GM18508 (cell line): ENCODE results near the gene LILRA1.
"Not testable (repeated sequence)": the region's sequence is repeated elsewhere in the genome, so short reads cannot be mapped to it uniquely, and the experiment has no call there.

ENCODE experiments used
- ATAC-seq: cut with Tn5 transposase; IDR thresholded peaks from one replicate; pipeline ENCODE4 v1.9.1; 2021; ENCODE audit warnings: moderate number of reproducible peaks; ENCODE audit not compliant: insufficient read depth, unreplicated experiment

Gene LILRA1

DNA sequence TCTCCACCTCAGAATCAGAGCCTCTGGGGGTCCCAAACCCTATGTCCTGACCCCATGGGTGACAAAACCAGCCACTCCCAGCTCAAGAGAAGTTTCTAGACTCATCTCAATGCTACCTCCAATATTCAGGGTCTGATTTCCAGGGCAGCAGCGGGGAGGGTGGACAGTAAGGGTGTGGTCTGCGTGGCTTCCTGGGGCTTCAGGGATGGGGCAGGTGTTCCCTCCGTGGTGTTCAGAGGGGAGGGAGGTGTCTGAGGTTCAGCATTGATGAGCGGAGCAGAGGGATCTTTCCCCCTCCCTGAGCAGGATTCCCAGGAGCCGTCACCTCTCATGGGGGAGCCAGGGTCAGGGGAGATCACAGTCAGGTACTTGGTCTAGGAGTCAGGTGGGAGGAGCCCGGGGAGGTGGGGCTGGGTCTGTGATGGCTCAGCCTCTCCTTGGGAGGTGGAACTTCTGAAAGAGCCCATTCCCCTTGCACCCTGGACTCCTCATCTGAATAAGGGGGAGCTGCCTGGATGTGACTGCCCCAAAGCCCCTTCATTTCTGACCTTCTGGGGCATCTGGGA lies 16.9 kb upstream of the LILRA1 start:
- ATAC-seq: no peak

DNA sequence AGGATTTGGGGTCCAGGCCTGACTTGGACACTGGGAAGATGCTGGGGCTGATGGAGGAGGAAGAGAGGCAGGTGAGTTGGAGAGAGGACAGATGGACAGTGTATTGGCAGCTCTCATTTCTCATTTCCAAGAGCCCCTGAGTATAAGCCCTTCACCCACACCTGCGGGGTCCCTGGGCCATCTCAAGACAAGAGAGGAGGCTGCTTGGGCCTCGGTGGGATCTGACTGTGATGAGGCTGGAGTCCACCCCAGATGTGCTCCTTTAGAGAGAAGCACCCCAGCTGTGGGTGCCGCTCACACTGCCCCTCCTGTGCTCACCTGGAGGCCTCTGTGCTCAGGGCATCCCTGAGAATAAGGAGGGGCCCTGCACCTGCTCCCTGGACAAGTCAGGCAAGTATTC lies 16.1 kb upstream of the LILRA1 start:
- ATAC-seq: no peak

DNA sequence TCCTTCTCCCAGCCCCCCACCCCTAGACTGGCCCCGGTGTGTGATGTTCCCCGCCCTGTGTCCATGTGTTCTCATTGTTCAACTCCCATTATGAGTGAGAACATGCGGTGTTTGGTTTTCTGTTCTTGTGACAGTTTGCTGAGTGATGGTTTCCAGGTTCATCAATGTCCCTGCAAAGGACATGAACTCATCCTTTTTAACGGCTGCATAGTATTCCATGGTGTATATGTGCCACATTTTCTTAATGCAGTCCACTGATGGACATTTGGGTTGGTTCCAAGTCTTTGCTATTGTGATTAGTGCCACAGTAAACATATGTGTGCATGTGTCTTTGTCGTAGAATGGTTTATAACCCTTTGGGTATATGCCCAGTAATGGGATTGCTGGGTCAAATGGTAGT lies 15.2 kb upstream of the LILRA1 start:
- ATAC-seq: not testable (repeated sequence)

DNA sequence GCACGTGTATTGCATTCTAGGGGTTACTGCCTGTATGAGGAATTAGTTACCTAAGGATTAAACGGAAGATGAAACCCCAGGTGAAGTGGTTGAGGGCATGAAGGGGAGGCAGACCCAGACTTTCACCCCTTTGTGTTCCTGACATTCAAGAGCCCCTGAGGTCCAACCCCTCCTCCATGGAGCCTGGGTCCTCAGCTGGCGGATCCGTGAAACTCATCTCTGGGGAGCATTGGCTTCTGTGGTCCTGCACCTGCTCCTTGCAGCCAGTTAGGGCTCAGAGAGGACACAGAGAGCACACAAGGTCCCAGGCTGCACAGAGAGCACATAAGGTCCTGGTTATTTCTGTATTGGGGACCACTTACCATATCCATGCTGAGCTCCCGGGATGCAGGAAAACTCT lies 7.0 kb upstream of the LILRA1 start:
- no peak for ATAC-seq

GRCh38 chr19:54587026-54587425 lies 6.4 kb upstream of the LILRA1 start:
- no peak for ATAC-seq

- ATAC-seq: not testable (repeated sequence)
Measured at GRCh38 chr19:54593931-54594626, 647 bp downstream of the LILRA1 start.

- no peak for ATAC-seq
Measured at GRCh38 chr19:54594737-54595136, 1.3 kb downstream of the LILRA1 start.

- not testable (repeated sequence) for ATAC-seq
Measured at GRCh38 chr19:54595680-54596436, 2.4 kb downstream of the LILRA1 start.

- ATAC-seq: no peak
Measured at GRCh38 chr19:54600212-54600611, 6.8 kb downstream of the LILRA1 start.

DNA sequence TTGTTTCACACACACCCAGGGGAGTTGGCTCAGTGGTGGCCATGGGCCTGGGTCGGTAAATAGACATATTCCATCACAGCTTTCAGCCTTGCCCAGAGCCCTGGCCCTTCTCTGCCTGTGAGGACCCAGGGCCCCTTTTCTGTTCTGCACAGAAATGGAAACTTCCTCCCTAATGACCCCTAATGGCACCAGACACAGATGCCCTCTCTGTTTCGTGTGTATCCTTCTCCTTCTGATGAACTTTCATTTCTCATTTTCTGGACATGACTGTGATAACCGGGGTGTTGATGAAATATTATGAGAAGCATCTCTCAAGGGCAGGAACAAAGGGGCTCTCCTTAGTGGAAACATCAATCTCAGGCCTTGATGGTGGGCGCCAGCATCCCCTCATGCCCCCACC lies 12.8 kb downstream of the LILRA1 start:
- no peak for ATAC-seq

- ATAC-seq: no peak
Measured at GRCh38 chr19:54606891-54607784, 13.7 kb downstream of the LILRA1 start.

DNA sequence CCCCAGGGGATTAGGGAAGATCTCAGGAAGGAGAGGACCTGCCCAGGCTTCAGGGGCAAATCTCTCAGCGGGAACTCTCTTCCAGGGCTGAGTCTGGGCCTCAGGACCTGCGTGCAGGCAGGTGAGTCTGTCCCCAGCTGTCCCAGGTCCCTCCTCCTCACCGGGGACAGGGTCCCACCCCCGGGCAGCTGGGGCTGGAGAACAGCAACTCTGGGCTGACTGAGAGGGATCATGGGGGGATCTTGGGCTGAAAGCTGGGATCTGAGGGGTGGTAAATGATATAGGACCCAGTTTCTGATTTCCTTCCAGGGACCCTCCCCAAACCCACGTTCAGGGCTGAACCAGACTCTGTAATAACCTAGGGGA lies 14.3 kb downstream of the LILRA1 start:
- no peak for ATAC-seq

DNA sequence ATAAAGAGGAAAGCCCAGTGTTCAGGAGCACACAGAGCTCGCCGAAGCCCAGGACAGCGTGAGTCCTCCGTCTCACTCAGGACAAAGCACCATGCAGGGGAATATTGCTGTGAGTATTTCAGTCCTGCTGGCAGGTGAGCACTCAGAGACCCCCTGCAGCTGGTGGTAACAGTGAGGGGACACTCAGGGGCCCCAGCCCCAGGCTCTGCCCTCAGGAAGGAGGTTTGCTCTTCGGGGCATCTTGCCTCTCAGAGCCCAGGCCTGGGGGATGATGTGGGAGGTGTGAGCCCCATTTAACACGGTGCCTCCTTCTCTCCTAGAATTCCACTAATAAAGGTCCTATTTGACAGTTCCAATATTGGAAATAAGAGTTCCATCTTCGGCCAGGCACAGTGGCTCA lies 14.8 kb downstream of the LILRA1 start:
- ATAC-seq: no peak

GRCh38 chr19:54608792-54609191 lies 15.4 kb downstream of the LILRA1 start:
- ATAC-seq: no peak

DNA sequence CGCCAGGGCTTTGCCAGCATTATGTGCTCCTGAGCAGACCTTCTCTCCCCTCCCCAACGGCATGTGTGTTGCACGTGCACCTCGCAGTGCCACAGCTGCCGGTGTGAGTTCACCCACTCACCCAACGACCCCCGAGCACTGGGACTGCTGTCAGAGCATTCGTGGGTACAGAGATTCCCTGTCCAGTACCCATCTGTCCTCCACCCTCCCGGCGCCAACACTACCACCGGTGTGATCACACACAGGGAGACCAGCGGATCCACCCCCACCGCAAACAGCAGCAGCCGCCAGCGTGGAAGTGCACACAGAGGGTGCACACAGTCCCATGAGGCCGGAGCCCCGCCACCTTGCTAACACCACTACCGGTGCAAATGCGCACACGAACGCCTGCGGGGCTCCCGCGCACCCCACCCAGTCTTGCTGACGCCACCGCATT lies 15.9 kb downstream of the LILRA1 start:
- no peak for ATAC-seq

DNA sequence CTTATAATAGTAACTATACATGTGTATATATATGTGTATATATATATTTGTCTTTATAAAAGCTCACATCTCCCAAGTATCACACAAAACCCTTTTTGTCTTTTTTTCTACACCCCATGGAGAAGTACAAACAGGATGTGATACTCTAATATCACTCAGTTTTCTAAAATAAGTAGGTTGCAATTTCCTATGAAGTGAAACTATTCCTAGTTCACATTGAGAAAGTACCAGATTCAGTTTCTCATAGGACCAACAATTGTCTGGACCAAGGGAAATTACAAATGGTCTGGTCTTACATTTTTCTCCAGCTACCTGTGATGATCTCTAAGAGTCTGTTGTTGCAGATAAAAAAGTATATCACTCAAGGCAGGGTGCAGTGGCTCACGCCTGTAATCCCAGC lies 19.0 kb downstream of the LILRA1 start:
- ATAC-seq: no peak

- ATAC-seq: no peak
Measured at GRCh38 chr19:54614726-54615125, 21.3 kb downstream of the LILRA1 start.

DNA sequence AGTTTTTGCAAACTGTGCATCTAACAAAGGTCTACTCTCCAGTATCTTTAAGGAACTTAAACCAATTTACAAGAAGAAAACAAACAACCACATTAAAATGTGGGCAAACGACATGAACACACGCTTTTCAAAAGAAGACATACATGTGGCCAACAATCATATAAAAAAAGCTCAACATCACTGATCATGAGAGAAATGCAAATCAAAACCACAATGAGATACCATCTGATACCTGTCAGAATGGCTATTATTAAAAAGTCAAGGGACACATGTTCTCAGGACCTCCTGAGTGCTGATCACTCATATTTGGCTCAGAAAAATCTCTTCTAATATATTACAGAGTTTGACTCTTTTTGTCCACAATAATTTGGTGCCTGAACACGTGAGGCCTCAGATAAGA lies 22.6 kb downstream of the LILRA1 start:
- ATAC-seq: no peak

DNA sequence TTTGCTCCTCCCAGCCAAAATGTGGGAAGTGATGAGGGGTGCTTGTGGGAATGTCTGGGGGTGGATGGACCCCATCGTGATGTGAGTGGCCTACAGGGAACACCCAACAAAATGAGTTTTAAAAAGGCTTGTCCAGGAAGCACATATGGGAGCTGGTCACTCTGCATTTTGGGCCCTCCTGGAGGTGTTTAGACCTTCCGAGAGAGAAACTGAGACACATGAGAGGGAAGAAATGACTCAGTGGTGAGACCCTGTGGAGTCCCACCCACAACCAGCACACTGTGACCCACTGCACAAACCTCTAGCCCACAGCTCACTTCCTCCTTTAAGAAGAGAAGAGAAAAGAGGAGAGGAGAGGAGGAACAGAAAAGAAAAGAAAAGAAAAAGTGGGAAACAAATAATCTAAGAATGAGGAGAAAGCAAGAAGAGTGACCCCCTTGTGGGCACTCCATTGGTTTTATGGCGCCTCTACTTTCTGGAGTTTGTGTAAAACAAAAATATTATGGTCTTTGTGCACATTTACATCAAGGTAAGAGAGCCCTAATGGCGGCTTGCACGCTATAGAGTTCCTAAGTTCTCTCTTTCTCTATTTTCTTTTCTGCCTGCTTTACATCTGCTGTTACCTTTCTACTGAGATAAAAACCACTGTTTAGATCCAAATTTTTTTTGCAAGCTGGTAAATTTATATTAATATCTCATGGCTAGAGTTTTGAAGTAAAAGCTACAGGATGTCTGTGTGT lies 23.6 kb downstream of the LILRA1 start:
- peak; percentile 76 for ATAC-seq

DNA sequence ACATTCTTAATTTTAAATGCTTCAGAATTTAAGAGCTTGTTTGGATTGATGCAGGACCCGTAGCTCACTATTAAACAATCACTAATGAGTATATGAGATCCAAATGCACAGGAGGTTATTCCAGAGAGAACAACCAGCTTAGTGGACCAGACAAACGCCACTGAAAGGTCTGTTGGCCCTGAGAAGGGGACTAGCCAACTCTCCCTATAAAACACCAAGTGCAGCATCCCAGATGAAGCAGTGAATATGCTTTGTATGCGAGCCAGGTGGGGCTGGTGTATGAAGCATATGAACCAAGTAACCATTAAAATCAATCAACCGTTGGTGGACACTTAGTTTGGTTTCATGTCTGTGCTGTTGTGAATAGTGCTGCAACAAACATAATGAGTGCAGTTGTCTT lies 27.0 kb downstream of the LILRA1 start:
- no peak for ATAC-seq
